Glomerular endothelial cell (primary cell): ENCODE data around the gene MIER2. TPM values are rescaled to one million over a fixed set of nuclear protein-coding genes. Genes with fewer than 3 reads are reported as not detected.

Experiments used
- DNase-seq: peaks from one replicate; pipeline ENCODE4 v3.0.0-alpha.2; 2011; ENCODE audit warnings: low read depth, low spot score; ENCODE audit errors: extremely low read depth
- total RNA-seq: library from RNA; depleted of rRNA; stranded (reverse); fragments of >200 nt; gene quantifications from 2 replicates; pipeline ENCODE4 v1.2.3, GENCODE V29; 2015

Gene MIER2
- total RNA-seq, 1 donor from 2014 or later = 38.2 TPM

- DNase-seq = no peak
These were observed 9.0 kb downstream of the MIER2 start for GRCh38 chr19:335486-336066.

GRCh38 chr19:335072-335471, 9.5 kb downstream of the MIER2 start:
- no peak for DNase-seq

- DNase-seq = no peak
These were observed 10.1 kb downstream of the MIER2 start for GRCh38 chr19:334296-335071.

- DNase-seq = no peak
These were observed 14.1 kb downstream of the MIER2 start for GRCh38 chr19:330503-330902.

GRCh38 chr19:329876-330275, 14.7 kb downstream of the MIER2 start:
- DNase-seq = no peak

GRCh38 chr19:328025-328505, 16.5 kb downstream of the MIER2 start:
- DNase-seq = no peak

GRCh38 chr19:327291-328024, 17.1 kb downstream of the MIER2 start:
- no peak for DNase-seq

- DNase-seq = no peak
These were observed 17.7 kb downstream of the MIER2 start for GRCh38 chr19:326871-327270.

- no peak for DNase-seq
These were observed 18.5 kb downstream of the MIER2 start for GRCh38 chr19:325937-326565.

GRCh38 chr19:325173-325936, 19.2 kb downstream of the MIER2 start:
- no peak for DNase-seq

- DNase-seq = no peak
These were observed 19.9 kb downstream of the MIER2 start for GRCh38 chr19:324716-325115.

- DNase-seq = no peak
These were observed 22.0 kb downstream of the MIER2 start for GRCh38 chr19:322616-323015.

GRCh38 chr19:318509-318774, 26.2 kb downstream of the MIER2 start:
- no peak for DNase-seq

- DNase-seq = no peak
These were observed 26.7 kb downstream of the MIER2 start for GRCh38 chr19:317710-318508.

GRCh38 chr19:315811-316210, 28.8 kb downstream of the MIER2 start:
- DNase-seq = no peak

GRCh38 chr19:313988-314815, 30.4 kb downstream of the MIER2 start:
- no peak for DNase-seq

GRCh38 chr19:313169-313987, 31.2 kb downstream of the MIER2 start:
- DNase-seq = no peak

- DNase-seq = no peak
These were observed 32.8 kb downstream of the MIER2 start for GRCh38 chr19:311813-312261.
